Body of pancreas (tissue), 4 donors: ENCODE measurements around the gene RAP1A. TPM values are rescaled to one million over a fixed set of nuclear protein-coding genes. Genes with fewer than 3 reads are reported as not detected.

Experiments
- ATAC-seq: fragments of 150-250 bp; one replicate; pipeline ENCODE4 v1.9.1; 2016
- DNase-seq, 4 donors: peaks; one replicate each; pipeline ENCODE4 v3.0.0-alpha.2; 2019
- H3K27ac ChIP-seq, 4 donors: fragments of 200-600 bp; sonication (generic); 1 replicate in 3 of 4; 2 replicates in 1 of 4; pipeline versions ENCODE4 v1.5.1 to v1.6.1; 2016 to 2019; ENCODE audit warnings: mild to moderate bottlenecking in 1 of 4, mixed read lengths in 1 of 4, moderate library complexity in 1 of 4
- H3K27me3 ChIP-seq, 2 donors: fragments of 200-600 bp; sonication (generic); one replicate each; pipeline ENCODE4 v1.6.0; 2016; ENCODE audit warnings: mild to moderate bottlenecking in 1 of 2
- H3K36me3 ChIP-seq, 2 donors: fragments of 200-600 bp; sonication (generic); replicated peaks in 1 of 2; 2 replicates each; pipeline ENCODE4 v1.5.1; 2016; ENCODE audit warnings: low read depth in 2 of 2; ENCODE audit not compliant: insufficient read depth in 1 of 2
- H3K4me1 ChIP-seq: fragments of 200-600 bp; sonication (generic); one replicate; pipeline ENCODE4 v1.6.0; 2016
- H3K4me3 ChIP-seq, 2 donors: fragments of 200-600 bp; sonication (generic); 1 replicate in 1 of 2; 2 replicates in 1 of 2; pipeline ENCODE4 v1.5.1; 2016 to 2019
- H3K9me3 ChIP-seq, 3 donors: fragments of 200-600 bp; sonication (generic); 1 replicate in 2 of 3; 2 replicates in 1 of 3; pipeline ENCODE4 v1.5.1; 2016
- CTCF ChIP-seq, 7 experiments: fragments of 450-650 bp in 4 of 7; fragments of 200-600 bp in 3 of 7; sonication (generic) in 3 of 7; IDR thresholded peaks; one replicate each; pipeline ENCODE4 v1.5.1; 2016 to 2019; ENCODE audit warnings: antibody characterized with exemption in 7 of 7
- POLR2A ChIP-seq, 3 donors: fragments of 450-650 bp; IDR thresholded peaks; one replicate each; pipeline ENCODE4 v1.6.1; 2016; ENCODE audit warnings: antibody characterized with exemption in 3 of 3, mild to moderate bottlenecking in 2 of 3
- WGBS, 2 donors: methylation state at CpG; one replicate each; pipeline ENCODE4 v1.1.5; 2017; 5-methylcytosine and 5-hydroxymethylcytosine counted together
- intact Hi-C: fragments of 100-400 bp; cut with DNase I; formaldehyde crosslinking; loops from one replicate; pipeline ENCODE4 v1.15.1; 2023
- total RNA-seq, 2 donors: library from RNA; depleted of rRNA; stranded (reverse); fragments of >200 nt; gene quantifications; one replicate each; pipeline ENCODE4 v1.1.0, GENCODE V29; 2016

The RAP1A gene
- total RNA-seq, 2 donors from 2014 or later, result 16.2 to 16.6 TPM

- Histone ChIP-seq H3K9me3 (no peaks in the 10 kb centered on the region), H3K27me3 (no peaks in the 10 kb centered on the region), H3K4me1 (peaks cover 13% of the 10 kb centered on the region), H3K27ac (no peak overlapping the region), H3K36me3 (no peaks in the 10 kb centered on the region), H3K4me3 (no peak overlapping the region)
- no peak for DNase-seq
- WGBS, 2 donors, result 33 to 35% methylated on average over 2 of the region's 2 CpGs
- intact Hi-C loops, result no loop called here
- TF ChIP-seq CTCF (IDR thresholded peaks at IDR 0.05) (no peak), POLR2A (IDR thresholded peaks at IDR 0.05) (no peak)
- ATAC-seq, result no peak
These were observed 132.5 kb downstream of the RAP1A start for GRCh38 chr1:111751906-111752575.

GRCh38 chr1:111754984-111755330, 135.4 kb downstream of the RAP1A start:
- peak; percentile 23 to 41 (median 34) for DNase-seq
- WGBS, 2 donors, result 0 to 1% methylated on average over 12 of the region's 12 CpGs
- peak overlapping the region; percentile 78 to 89 (median 80) for H3K27ac ChIP-seq
- no peaks in the 10 kb centered on the region for H3K27me3 ChIP-seq
- H3K36me3 ChIP-seq, result no peaks in the 10 kb centered on the region
- peak overlapping the region; percentile 54 to 69 for H3K4me3 ChIP-seq
- no peak for TF ChIP-seq POLR2A (IDR thresholded peaks at IDR 0.05)
- TF ChIP-seq CTCF (IDR thresholded peaks at IDR 0.05), result no peak
- peaks cover 16% of the 10 kb centered on the region for H3K4me1 ChIP-seq
- ATAC-seq, result no peak
- intact Hi-C loops, result no loop called here
- H3K9me3 ChIP-seq, result no peaks in the 10 kb centered on the region

GRCh38 chr1:111755331-111756123, 135.9 kb downstream of the RAP1A start, which contains the start of gene DDX20:
TSS of gene DDX20 (plus strand) at chr1:111755901. CDS start at chr1:111755925, 24 bp downstream.
- 0 to 1% methylated on average over 41 to 67 of the region's 67 CpGs for WGBS, 2 donors

GRCh38 chr1:111756124-111756513, 136.5 kb downstream of the RAP1A start:
- H3K27me3 ChIP-seq, result no peaks in the 10 kb centered on the region
- 1 to 2% methylated on average over 5 to 34 of the region's 35 CpGs for WGBS, 2 donors
- H3K27ac ChIP-seq, result peak overlapping the region; percentile 78 to 89 (median 80)
- TF ChIP-seq POLR2A (IDR thresholded peaks at IDR 0.05) (no peak), CTCF (IDR thresholded peaks at IDR 0.05) (no peak)
- peak; percentile 26 for ATAC-seq
- intact Hi-C loops, result no loop called here
- DNase-seq, result no peak
- H3K9me3 ChIP-seq, result no peaks in the 10 kb centered on the region
- H3K4me1 ChIP-seq, result peaks cover 16% of the 10 kb centered on the region
- H3K4me3 ChIP-seq, result peak overlapping the region; percentile 54 to 69
- peaks cover 5 to 6% of the 10 kb centered on the region in 2 donors for H3K36me3 ChIP-seq

More at GRCh38 chr1:111755331-111756123, 135.9 kb downstream of the RAP1A start, which contains the start of gene DDX20:
- Histone ChIP-seq H3K27ac (peak within 1 kb of the TSS; percentile 78 to 89 (median 80)), H3K9me3 (no peaks in the 10 kb centered on the region), H3K4me3 (peak within 1 kb of the TSS; percentile 54 to 69), H3K27me3 (no peaks in the 10 kb centered on the region), H3K36me3 (peaks cover under 1 to 2% of the 10 kb centered on the region in 2 donors), H3K4me1 (peaks cover 16% of the 10 kb centered on the region)
- ATAC-seq, result peak; percentile 97
- intact Hi-C loops, result no loop called here
- peak; percentile 90 to 93 (median 91) for DNase-seq
- TF ChIP-seq CTCF (IDR thresholded peaks at IDR 0.05) (peak; percentile 66 to 98 (median 90)), POLR2A (IDR thresholded peaks at IDR 0.05) (peak; percentile 25 to 74 (median 72))
